H1 (cell line): Measurements from ENCODE around the gene DNAJB8.

Experiments used
- JUND ChIP-seq: IDR thresholded peaks from 2 replicates; pipeline ENCODE4 v1.6.1; 2011; ENCODE audit warnings: mild to moderate bottlenecking, improper control_type of control experiment, low read length
- MAFK ChIP-seq: IDR thresholded peaks from 2 replicates; pipeline ENCODE4 v1.6.1; 2012; ENCODE audit warnings: low read depth, mild to moderate bottlenecking, improper control_type of control experiment, low read length
- POLR2A ChIP-seq, 2 experiments: IDR thresholded peaks; 1 replicate in 1 of 2; 2 replicates in 1 of 2; pipeline ENCODE4 v1.6.1; 2011; ENCODE audit warnings: low read depth in 2 of 2, low read length in 2 of 2, mild to moderate bottlenecking in 2 of 2; ENCODE audit errors: control extremely low read depth in 1 of 2
- SIN3A ChIP-seq, 2 experiments: IDR thresholded peaks in 1 of 2; conservative IDR thresholded peaks in 1 of 2; 2 replicates each; pipeline ENCODE4 v1.6.1; 2011 to 2012; ENCODE audit warnings: low read length in 2 of 2, improper control_type of control experiment in 1 of 2, low read depth in 1 of 2, mild to moderate bottlenecking in 1 of 2
- TF ChIP-seq, protein P1 (sequence below), 3 experiments: IDR thresholded peaks; 1 replicate in 2 of 3; 2 replicates in 1 of 3; pipeline versions ENCODE4 v1.5.1 to v1.6.1; 2011; ENCODE audit warnings: low read length in 3 of 3, mild to moderate bottlenecking in 3 of 3, inconsistent platforms in 2 of 3, low read depth in 1 of 3, moderate library complexity in 1 of 3; ENCODE audit not compliant: insufficient read depth in 1 of 3; ENCODE audit errors: control extremely low read depth in 1 of 3

- TF ChIP-seq POLR2A (IDR thresholded peaks at IDR 0.05; ENCODE audit: control extremely low read depth in 1 of 2, low read depth in 2 of 2, low read length in 2 of 2) (no peak), SIN3A (conservative IDR thresholded peaks at IDR 0.05 in 1 of 2, IDR thresholded peaks at IDR 0.05 in 1 of 2; ENCODE audit: low read depth in 1 of 2, low read length in 2 of 2) (no peak), MAFK (no peak), JUND (no peak)
- TF ChIP-seq, protein P1, sequence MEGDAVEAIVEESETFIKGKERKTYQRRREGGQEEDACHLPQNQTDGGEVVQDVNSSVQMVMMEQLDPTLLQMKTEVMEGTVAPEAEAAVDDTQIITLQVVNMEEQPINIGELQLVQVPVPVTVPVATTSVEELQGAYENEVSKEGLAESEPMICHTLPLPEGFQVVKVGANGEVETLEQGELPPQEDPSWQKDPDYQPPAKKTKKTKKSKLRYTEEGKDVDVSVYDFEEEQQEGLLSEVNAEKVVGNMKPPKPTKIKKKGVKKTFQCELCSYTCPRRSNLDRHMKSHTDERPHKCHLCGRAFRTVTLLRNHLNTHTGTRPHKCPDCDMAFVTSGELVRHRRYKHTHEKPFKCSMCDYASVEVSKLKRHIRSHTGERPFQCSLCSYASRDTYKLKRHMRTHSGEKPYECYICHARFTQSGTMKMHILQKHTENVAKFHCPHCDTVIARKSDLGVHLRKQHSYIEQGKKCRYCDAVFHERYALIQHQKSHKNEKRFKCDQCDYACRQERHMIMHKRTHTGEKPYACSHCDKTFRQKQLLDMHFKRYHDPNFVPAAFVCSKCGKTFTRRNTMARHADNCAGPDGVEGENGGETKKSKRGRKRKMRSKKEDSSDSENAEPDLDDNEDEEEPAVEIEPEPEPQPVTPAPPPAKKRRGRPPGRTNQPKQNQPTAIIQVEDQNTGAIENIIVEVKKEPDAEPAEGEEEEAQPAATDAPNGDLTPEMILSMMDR (IDR thresholded peaks at IDR 0.05; ENCODE audit: control extremely low read depth in 1 of 3, insufficient read depth in 1 of 3, low read depth in 1 of 3, low read length in 3 of 3) = no peak
Observed at GRCh38 chr3:128481438-128481942, 14.8 kb upstream of the DNAJB8 start.
